NCI-H82 treated with DMSO at 0.1 percent for 48 hours (cell line): Measurements from ENCODE around the gene LTBP1.
"Not testable (repeated sequence)": the region's sequence is repeated elsewhere in the genome, so short reads cannot be mapped to it uniquely, and the experiment has no call there.

ENCODE experiments used
- DNase-seq: peaks from one replicate; lab custom pipeline; 2025; ENCODE audit not compliant: unreplicated experiment; lab: John Stamatoyannopoulos, UW

LTBP1 gene

DNA sequence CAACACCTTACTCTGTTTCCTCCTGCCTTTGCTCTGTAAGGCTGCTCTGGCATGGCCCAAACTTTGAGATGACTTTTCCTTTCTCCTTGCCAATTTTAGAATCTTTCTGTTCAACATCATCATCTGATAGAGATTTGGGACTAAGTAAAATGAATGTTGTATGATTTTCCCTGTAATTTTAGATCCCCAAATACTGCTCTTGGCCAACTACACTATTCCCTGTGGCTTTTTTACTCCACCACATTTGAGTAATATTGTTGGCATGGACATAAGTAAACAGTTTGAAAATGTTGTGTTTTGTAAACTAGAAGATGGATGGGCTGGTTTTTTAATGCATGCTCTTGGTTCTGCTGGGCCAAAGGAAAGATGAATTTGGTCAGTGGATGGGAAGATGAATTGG lies 12.1 kb downstream of the LTBP1 start:
- DNase-seq = no peak

DNA sequence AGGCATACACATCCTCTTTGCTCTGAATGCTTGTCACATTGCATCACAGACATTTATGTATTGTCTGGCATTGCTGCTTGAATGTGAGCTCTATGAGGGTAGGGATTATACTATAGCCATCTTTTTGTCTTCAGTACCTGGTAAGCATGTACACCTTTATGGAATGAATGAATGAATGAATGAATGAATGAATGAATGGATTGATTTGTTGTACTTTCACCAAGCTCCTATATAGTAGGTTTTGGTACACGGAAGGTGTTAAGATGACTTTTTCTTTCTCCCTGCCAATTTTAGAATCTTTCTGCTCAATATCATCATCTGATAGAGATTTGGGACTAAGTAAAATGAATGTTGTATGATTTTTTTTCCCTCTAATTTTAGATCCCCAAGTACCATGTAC lies 13.5 kb downstream of the LTBP1 start:
- no peak for DNase-seq

GRCh38 chr2:32960647-32961403 lies 14.1 kb downstream of the LTBP1 start:
- no peak for DNase-seq

DNA sequence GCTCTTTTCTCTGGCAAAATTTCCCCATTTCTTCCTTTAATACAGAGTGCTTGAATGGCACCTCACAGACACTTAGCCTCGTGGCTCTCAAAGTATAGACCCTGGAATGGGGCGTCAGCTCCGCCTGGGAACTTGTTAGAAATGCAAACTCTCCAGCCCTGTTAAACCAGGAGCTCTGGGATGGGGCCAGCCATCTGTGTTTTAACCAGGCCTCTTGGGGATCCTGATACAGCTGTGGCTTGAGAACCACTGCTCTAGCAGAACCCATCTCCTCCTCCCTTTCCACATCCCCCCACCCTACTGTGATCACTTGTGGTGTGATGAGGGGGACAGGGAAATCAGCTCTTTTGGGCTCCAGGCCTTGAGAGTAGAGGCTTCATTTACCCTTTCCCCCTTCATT lies 15.9 kb downstream of the LTBP1 start:
- no peak for DNase-seq

- no peak for DNase-seq
These were observed 17.2 kb downstream of the LTBP1 start for GRCh38 chr2:32963941-32964340.

GRCh38 chr2:32965523-32966171 lies 18.9 kb downstream of the LTBP1 start:
- DNase-seq = no peak

- DNase-seq = no peak
These were observed 22.9 kb downstream of the LTBP1 start for GRCh38 chr2:32969444-32970162.

DNA sequence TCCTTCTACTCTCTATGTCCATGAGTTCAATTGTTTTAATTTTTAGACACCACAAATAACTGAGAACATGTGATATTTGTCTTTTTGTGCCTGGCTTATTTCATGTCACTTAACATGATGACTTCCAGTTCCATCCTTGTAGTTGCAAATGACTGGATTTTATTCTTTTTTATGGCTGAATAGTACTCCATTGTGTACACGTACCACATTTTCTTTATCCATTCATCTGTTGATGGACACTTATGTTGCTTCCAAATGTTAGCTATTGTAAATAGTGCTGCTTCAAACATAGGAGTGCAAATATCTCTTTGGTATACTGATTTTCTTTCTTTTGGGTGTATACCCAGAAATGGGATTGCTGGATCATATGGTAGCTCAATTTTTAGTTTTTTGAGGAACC lies 27.0 kb downstream of the LTBP1 start:
- not testable (repeated sequence) for DNase-seq

GRCh38 chr2:32976409-32977063 lies 29.8 kb downstream of the LTBP1 start:
- DNase-seq = no peak

DNA sequence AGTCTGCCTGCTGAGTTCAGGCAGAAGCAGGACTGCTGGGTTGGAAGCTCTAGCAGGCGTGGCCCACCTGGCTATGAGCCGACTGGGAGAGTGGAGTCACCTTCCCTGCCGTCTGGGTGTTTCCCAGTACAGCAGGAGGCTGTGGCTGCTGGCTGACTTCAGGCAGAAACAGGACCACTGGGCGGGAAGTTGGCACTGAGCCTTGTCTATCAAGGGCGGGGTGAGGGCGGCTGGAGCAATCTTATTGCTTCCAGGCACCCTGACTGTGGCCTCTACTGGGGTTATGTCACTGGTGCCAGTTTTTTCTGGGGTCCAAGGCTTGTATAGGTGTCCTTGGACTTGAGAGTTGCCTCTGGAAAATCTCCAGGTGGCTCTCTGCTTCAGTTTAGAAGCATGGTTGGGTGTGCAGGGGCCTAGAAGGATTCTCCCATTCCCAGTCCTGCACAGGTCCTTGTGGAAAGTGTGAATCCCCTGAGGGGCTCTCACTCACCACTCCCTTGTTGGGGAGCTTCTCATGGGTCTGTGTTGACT lies 30.5 kb downstream of the LTBP1 start:
- DNase-seq = no peak

GRCh38 chr2:32981612-32982011 lies 34.9 kb downstream of the LTBP1 start:
- no peak for DNase-seq

GRCh38 chr2:32983193-32983924 lies 36.6 kb downstream of the LTBP1 start:
- DNase-seq = not testable (repeated sequence)

- DNase-seq = no peak
These were observed 39.7 kb downstream of the LTBP1 start for GRCh38 chr2:32986480-32986879.

- DNase-seq = no peak
These were observed 41.8 kb downstream of the LTBP1 start for GRCh38 chr2:32988525-32988924.

DNA sequence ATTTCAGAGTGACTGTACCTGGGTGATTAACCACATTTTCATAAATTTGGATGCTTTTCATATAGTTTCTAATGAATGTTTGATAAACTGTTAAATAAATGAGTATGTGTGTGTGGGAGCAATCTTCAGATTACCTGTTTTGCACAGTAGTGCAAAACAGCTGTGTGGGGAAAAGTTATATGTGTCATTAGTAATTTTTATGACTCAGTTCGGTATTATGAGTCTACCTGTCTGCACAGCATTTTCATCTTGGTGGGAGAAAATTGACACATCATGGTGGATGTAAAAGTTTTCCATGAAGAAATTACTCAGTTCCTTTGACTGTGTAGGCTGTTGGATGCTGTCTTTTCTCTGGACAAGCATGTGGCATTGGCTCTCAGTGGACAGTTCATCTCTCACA lies 43.8 kb downstream of the LTBP1 start:
- DNase-seq = no peak

- no peak for DNase-seq
These were observed 44.5 kb downstream of the LTBP1 start for GRCh38 chr2:32991091-32991845.

- no peak for DNase-seq
These were observed 46.3 kb downstream of the LTBP1 start for GRCh38 chr2:32993005-32993539.

DNA sequence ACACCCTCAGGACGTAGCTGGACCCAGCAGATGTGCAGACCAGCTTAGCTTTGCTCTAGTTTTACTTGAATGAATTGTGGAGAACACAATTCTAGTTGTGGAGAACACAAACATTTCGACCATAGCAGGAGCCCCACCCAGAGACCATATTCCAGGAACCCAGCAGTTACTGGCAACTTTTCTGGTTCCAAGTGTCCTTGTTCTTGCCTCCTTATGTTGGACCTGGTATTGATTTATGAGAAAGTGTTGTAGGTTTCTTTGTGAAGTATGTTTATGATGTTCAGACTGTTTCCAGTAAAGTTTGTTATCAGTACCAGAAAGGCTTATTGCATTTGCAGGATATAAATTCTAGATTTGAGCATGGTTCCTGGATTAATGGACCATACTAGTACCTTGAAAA lies 51.0 kb downstream of the LTBP1 start:
- DNase-seq = no peak

DNA sequence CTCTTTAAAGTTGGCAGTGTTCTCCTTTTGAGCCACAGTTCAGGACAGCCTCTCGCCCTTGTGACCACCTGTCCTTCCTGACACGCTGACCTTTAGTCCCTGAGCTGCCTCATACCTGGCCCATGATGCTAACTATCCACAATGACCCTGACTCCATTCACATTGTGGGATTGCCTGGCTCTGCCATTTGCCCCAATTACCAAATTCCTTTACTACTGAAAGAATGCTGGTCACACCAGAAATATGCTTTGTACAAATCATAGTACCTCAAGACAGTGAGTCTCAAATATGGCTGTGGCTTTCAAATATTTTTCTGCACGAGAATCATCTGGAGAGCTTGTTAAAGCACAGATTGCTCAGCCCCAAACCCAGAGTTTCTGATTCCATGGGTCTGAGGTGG lies 54.2 kb downstream of the LTBP1 start:
- no peak for DNase-seq

GRCh38 chr2:33001823-33002222 lies 55.1 kb downstream of the LTBP1 start:
- DNase-seq = no peak
